MM.1S (cell line): ENCODE measurements around the gene MPDU1.

Source experiments
- DNase-seq: peaks from one replicate; pipeline ENCODE4 v3.0.0-alpha.2; 2015
- H2AFZ ChIP-seq: fragments of 300-600 bp; sonication (generic); 2 replicates; pipeline ENCODE4 v1.6.0; 2016; ENCODE audit warnings: antibody characterized with exemption, low read length
- H3F3A ChIP-seq: fragments of 300-600 bp; sonication (generic); 2 replicates; pipeline ENCODE4 v1.6.1; 2016; ENCODE audit warnings: mild to moderate bottlenecking, antibody characterized with exemption, low read length, moderate library complexity, mixed read lengths; ENCODE audit not compliant: insufficient read depth
- H3K27ac ChIP-seq: fragments of 300-600 bp; sonication (generic); 2 replicates; pipeline ENCODE4 v1.5.1; 2016; ENCODE audit warnings: mild to moderate bottlenecking, low read length
- H3K27me3 ChIP-seq: fragments of 300-600 bp; sonication (generic); replicated peaks from 2 replicates; pipeline ENCODE4 v1.6.0; 2016; ENCODE audit warnings: low read length; ENCODE audit not compliant: insufficient read depth
- H3K36me3 ChIP-seq: fragments of 300-600 bp; sonication (generic); replicated peaks from 2 replicates; pipeline ENCODE4 v1.6.1; 2016; ENCODE audit warnings: mild to moderate bottlenecking, low read length, mixed read lengths; ENCODE audit not compliant: insufficient read depth
- H3K4me1 ChIP-seq: fragments of 300-600 bp; sonication (generic); 2 replicates; pipeline ENCODE4 v1.6.1; 2016; ENCODE audit warnings: low read length, mixed read lengths
- H3K4me2 ChIP-seq: fragments of 300-600 bp; sonication (generic); 2 replicates; pipeline ENCODE4 v1.6.0; 2016; ENCODE audit warnings: low read depth, low read length
- H3K4me3 ChIP-seq: fragments of 300-600 bp; sonication (generic); 2 replicates; pipeline ENCODE4 v1.5.1; 2016; ENCODE audit warnings: low read length, mixed read lengths
- H3K79me2 ChIP-seq: fragments of 300-600 bp; sonication (generic); 2 replicates; pipeline ENCODE4 v1.6.1; 2016; ENCODE audit warnings: mixed run types, low read length, mixed read lengths
- H3K9ac ChIP-seq: fragments of 300-600 bp; sonication (generic); 2 replicates; pipeline ENCODE4 v1.6.1; 2016; ENCODE audit warnings: low read length, mixed read lengths
- H3K9me2 ChIP-seq: fragments of 300-600 bp; sonication (generic); replicated peaks from 2 replicates; pipeline ENCODE4 v1.6.1; 2016; ENCODE audit warnings: mild to moderate bottlenecking, low read length, mixed read lengths; ENCODE audit not compliant: insufficient read depth
- H3K9me3 ChIP-seq: fragments of 300-600 bp; sonication (generic); replicated peaks from 2 replicates; pipeline ENCODE4 v1.6.1; 2016; ENCODE audit warnings: mild to moderate bottlenecking, low read length, mixed read lengths; ENCODE audit not compliant: insufficient read depth
- H4K20me1 ChIP-seq: fragments of 300-600 bp; sonication (generic); 2 replicates; pipeline ENCODE4 v1.6.1; 2016; ENCODE audit warnings: mild to moderate bottlenecking, low read length, moderate library complexity, mixed read lengths; ENCODE audit not compliant: insufficient read depth
- CTCF ChIP-seq: fragments of 300-600 bp; sonication (generic); IDR thresholded peaks from 2 replicates; pipeline ENCODE4 v1.5.1; 2016; ENCODE audit warnings: antibody characterized with exemption, low read length, mixed read lengths
- EZH2 ChIP-seq: fragments of 300-600 bp; sonication (generic); optimal IDR thresholded peaks from 2 replicates; pipeline ENCODE3; 2017; ENCODE audit warnings: low read depth, mild to moderate bottlenecking, antibody characterized with exemption, low read length, mixed read lengths
- EZH2phosphoT487 ChIP-seq: fragments of 300-600 bp; sonication (generic); IDR thresholded peaks from 2 replicates; pipeline ENCODE4 v1.6.1; 2018; ENCODE audit warnings: antibody characterized with exemption, low read length

MPDU1 gene

GRCh38 chr17:7577327-7578199, 6.1 kb upstream of the MPDU1 start:
- peaks cover 75% of the 10 kb centered on the region for H3K79me2 ChIP-seq
- no peak overlapping the region; the same call in 1 of the 2 replicates for H3K27ac ChIP-seq
- peak overlapping the region; percentile 9 for H3K4me2 ChIP-seq
- peaks cover 84% of the 10 kb centered on the region for H3F3A ChIP-seq
- H3K4me3 ChIP-seq: no peak overlapping the region
- H3K27me3 ChIP-seq: no peaks in the 10 kb centered on the region
- TF ChIP-seq CTCF: no peak
- no peak for TF ChIP-seq EZH2
- TF ChIP-seq EZH2phosphoT487: no peak
- H3K9me2 ChIP-seq: no peaks in the 10 kb centered on the region
- no peak overlapping the region for H3K9ac ChIP-seq
- H4K20me1 ChIP-seq: peaks cover 51% of the 10 kb centered on the region
- no peak overlapping the region for H2AFZ ChIP-seq
- DNase-seq: no peak
- H3K4me1 ChIP-seq: peaks cover 63% of the 10 kb centered on the region
- H3K9me3 ChIP-seq: no peaks in the 10 kb centered on the region
- peaks cover 34% of the 10 kb centered on the region for H3K36me3 ChIP-seq

GRCh38 chr17:7579001-7579833, 4.4 kb upstream of the MPDU1 start, which contains the start of gene CD68:
CD68 (plus strand) TSS chr17:7579638; CDS start chr17:7579678, 40 bp downstream.
- peak; percentile 81 for DNase-seq
- Histone ChIP-seq H3K4me2 (peak within 1 kb of the TSS; percentile 52), H3K27ac (peak within 1 kb of the TSS; percentile 85), H3K4me1 (peaks cover 69% of the 10 kb centered on the region), H2AFZ (no peak within 1 kb of the TSS), H3K4me3 (no peak within 1 kb of the TSS), H3K79me2 (peaks cover 69% of the 10 kb centered on the region), H3K9ac (peak within 1 kb of the TSS; percentile 53), H3F3A (peaks cover 71% of the 10 kb centered on the region), H3K36me3 (peaks cover 31% of the 10 kb centered on the region), H3K27me3 (no peaks in the 10 kb centered on the region), H4K20me1 (peaks cover 45% of the 10 kb centered on the region), H3K9me2 (no peaks in the 10 kb centered on the region), H3K9me3 (no peaks in the 10 kb centered on the region)
- no peak for TF ChIP-seq EZH2phosphoT487
- no peak for TF ChIP-seq EZH2
- TF ChIP-seq CTCF: no peak

GRCh38 chr17:7579834-7580603, 3.6 kb upstream of the MPDU1 start:
- Histone ChIP-seq H3K9me2 (no peaks in the 10 kb centered on the region), H2AFZ (no peak overlapping the region), H4K20me1 (peaks cover 37% of the 10 kb centered on the region), H3K4me1 (peaks cover 63% of the 10 kb centered on the region), H3K9ac (peak overlapping the region; percentile 53), H3K36me3 (peaks cover 24% of the 10 kb centered on the region), H3K27me3 (no peaks in the 10 kb centered on the region), H3K27ac (peak overlapping the region; percentile 85), H3K4me2 (peak overlapping the region; percentile 52), H3K9me3 (no peaks in the 10 kb centered on the region), H3K79me2 (peaks cover 69% of the 10 kb centered on the region), H3K4me3 (no peak overlapping the region), H3F3A (peaks cover 64% of the 10 kb centered on the region)
- peak; percentile 18 for DNase-seq
- TF ChIP-seq EZH2 (no peak), EZH2phosphoT487 (no peak), CTCF (no peak)
